Astrocyte (in vitro differentiated cells and primary cell): ENCODE data around the gene UROC1.

Source experiments
- EZH2 ChIP-seq: IDR thresholded peaks from 2 replicates; pipeline ENCODE4 v1.6.1; 2012; ENCODE audit warnings: mild to moderate bottlenecking, low read length, inconsistent platforms; ENCODE audit not compliant: insufficient read depth
- TF ChIP-seq, protein P1 (sequence below): IDR thresholded peaks from 2 replicates; pipeline ENCODE4 v1.5.1; 2011; ENCODE audit warnings: low read depth, mild to moderate bottlenecking, inconsistent platforms, low read length, moderate library complexity; ENCODE audit not compliant: insufficient read depth

- TF ChIP-seq, protein P1, sequence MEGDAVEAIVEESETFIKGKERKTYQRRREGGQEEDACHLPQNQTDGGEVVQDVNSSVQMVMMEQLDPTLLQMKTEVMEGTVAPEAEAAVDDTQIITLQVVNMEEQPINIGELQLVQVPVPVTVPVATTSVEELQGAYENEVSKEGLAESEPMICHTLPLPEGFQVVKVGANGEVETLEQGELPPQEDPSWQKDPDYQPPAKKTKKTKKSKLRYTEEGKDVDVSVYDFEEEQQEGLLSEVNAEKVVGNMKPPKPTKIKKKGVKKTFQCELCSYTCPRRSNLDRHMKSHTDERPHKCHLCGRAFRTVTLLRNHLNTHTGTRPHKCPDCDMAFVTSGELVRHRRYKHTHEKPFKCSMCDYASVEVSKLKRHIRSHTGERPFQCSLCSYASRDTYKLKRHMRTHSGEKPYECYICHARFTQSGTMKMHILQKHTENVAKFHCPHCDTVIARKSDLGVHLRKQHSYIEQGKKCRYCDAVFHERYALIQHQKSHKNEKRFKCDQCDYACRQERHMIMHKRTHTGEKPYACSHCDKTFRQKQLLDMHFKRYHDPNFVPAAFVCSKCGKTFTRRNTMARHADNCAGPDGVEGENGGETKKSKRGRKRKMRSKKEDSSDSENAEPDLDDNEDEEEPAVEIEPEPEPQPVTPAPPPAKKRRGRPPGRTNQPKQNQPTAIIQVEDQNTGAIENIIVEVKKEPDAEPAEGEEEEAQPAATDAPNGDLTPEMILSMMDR, result no peak
- no peak for TF ChIP-seq EZH2
These were observed 8.5 kb upstream of the UROC1 start for GRCh38 chr3:126525853-126526667.
